Stimulated activated CD8-positive, alpha-beta memory T cell treated with anti-CD3 and anti-CD28 coated beads, Interleukin-7, amount 100 ng/mL, for 24 hours (primary cell): ENCODE measurements around the gene AMPH.
"Not testable (repeated sequence)": the region's sequence is repeated elsewhere in the genome, so short reads cannot be mapped to it uniquely, and the experiment has no call there.

Experiments used
- DNase-seq: peaks from one replicate; pipeline ENCODE4 v3.0.0-alpha.2; 2020; ENCODE audit warnings: low read depth

Gene AMPH

GRCh38 chr7:38628630-38629385, 2.4 kb downstream of the AMPH start:
- no peak for DNase-seq

- no peak for DNase-seq
These were observed 5.3 kb downstream of the AMPH start for GRCh38 chr7:38625866-38626265.

GRCh38 chr7:38615665-38616064, 15.5 kb downstream of the AMPH start:
- DNase-seq: no peak

- DNase-seq: no peak
These were observed 23.7 kb downstream of the AMPH start for GRCh38 chr7:38607466-38607865.

GRCh38 chr7:38600741-38601140, 30.4 kb downstream of the AMPH start:
- no peak for DNase-seq

GRCh38 chr7:38594949-38595348, 36.2 kb downstream of the AMPH start:
- no peak for DNase-seq

- DNase-seq: no peak
These were observed 38.4 kb downstream of the AMPH start for GRCh38 chr7:38592737-38593288.

- no peak for DNase-seq
These were observed 45.4 kb downstream of the AMPH start for GRCh38 chr7:38585572-38586354.

- DNase-seq: no peak
These were observed 46.5 kb downstream of the AMPH start for GRCh38 chr7:38584443-38585210.

GRCh38 chr7:38580485-38580884, 50.7 kb downstream of the AMPH start:
- no peak for DNase-seq

GRCh38 chr7:38574086-38574485, 57.1 kb downstream of the AMPH start:
- DNase-seq: no peak

GRCh38 chr7:38571620-38572019, 59.6 kb downstream of the AMPH start:
- DNase-seq: not testable (repeated sequence)

- no peak for DNase-seq
These were observed 62.7 kb downstream of the AMPH start for GRCh38 chr7:38568497-38568896.

- DNase-seq: no peak
These were observed 65.9 kb downstream of the AMPH start for GRCh38 chr7:38565289-38565688.

- DNase-seq: no peak
These were observed 67.4 kb downstream of the AMPH start for GRCh38 chr7:38563741-38564140.

GRCh38 chr7:38561166-38561565, 70.0 kb downstream of the AMPH start:
- no peak for DNase-seq

- DNase-seq: no peak
These were observed 72.3 kb downstream of the AMPH start for GRCh38 chr7:38558761-38559345.

- no peak for DNase-seq
These were observed 76.6 kb downstream of the AMPH start for GRCh38 chr7:38554586-38554985.

- no peak for DNase-seq
These were observed 80.3 kb downstream of the AMPH start for GRCh38 chr7:38550836-38551235.

- DNase-seq: no peak
These were observed 82.6 kb downstream of the AMPH start for GRCh38 chr7:38548605-38549004.

- DNase-seq: no peak
These were observed 84.4 kb downstream of the AMPH start for GRCh38 chr7:38546763-38547162.

- DNase-seq: no peak
These were observed 85.2 kb downstream of the AMPH start for GRCh38 chr7:38545977-38546376.
